HG03558 (cell line): Measurements from ENCODE around the gene FER.

Experiments used
- ATAC-seq: cut with Tn5 transposase; IDR thresholded peaks from one replicate; pipeline ENCODE4 v1.9.1; 2021; ENCODE audit warnings: moderate number of reproducible peaks; ENCODE audit not compliant: unreplicated experiment; ENCODE audit errors: extremely low read depth

FER gene

DNA sequence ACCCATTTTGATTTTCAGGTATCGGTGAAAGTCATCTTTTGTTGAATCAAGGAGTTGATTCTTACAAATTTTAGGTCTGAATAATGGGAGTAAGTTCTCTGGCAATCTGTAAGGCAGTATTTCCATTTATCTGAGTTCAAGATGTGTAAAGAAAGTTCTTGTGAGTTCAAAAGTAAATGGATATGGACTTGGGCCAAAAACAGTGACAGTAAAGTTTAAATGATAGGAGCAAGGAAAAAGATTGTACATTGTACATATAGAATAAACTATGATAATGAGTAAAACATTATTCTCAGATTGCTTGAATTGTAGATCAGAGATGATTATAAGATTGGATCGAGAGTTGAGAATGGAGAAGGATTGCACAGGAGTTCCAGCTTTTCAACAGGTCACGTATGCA, 332.8 kb downstream of the FER start:
- no peak for ATAC-seq

DNA sequence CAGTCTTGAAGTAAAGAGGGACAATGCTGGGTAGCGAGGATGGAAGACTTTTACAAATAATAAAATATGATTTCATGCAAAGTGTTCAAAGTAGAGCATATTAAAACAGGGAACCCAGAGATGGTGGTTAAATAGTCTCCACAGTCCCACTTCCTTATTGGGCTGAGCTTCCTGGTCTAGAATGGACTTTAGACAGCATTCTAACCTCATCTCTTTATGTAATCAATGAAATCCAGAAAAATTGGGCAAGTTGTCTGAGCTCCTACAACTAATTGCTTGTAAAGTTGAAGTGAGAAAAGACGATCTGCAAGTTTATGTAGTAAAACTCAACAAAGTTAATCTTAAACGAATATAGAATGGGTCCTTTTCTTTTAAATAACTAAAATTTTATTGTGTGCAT, 333.2 kb downstream of the FER start:
- ATAC-seq = no peak

- ATAC-seq = no peak
Observed at GRCh38 chr5:109083937-109084336, 336.2 kb downstream of the FER start.

- ATAC-seq = no peak
Observed at GRCh38 chr5:109089191-109089590, 341.5 kb downstream of the FER start.

GRCh38 chr5:109099081-109099480, 351.4 kb downstream of the FER start:
- no peak for ATAC-seq

GRCh38 chr5:109100971-109101370, 353.3 kb downstream of the FER start:
- ATAC-seq = no peak

GRCh38 chr5:109102096-109102690, 354.5 kb downstream of the FER start:
- ATAC-seq = no peak

DNA sequence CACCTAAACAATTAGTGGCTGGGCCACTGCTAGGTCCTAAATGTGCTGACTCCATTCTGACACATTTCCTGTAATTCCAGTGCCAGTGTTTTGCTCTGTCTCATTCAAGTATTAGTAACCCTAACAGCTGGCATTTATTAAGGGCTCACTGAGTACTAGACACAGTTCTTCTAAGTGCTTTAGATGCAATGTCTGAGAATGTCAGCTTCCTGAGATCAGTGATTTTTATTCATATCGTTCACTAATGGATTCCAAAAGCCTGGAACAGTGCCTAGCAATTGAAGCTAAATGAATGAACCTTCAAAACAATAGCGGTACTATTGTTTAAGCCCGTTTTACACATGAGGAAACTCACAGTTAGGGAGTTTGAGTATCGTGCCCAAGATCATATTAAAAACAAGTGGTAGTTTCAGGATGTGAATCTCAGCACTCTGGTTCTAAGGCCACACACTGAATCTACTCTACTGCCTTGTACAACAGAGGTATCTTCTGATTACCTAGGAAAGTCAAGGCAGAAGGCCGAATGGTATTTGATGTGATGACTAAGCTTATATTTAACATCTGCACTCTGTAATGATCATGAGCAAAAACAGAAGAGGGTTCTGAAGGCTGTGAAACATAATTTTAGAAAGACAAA, 358.1 kb downstream of the FER start:
- no peak for ATAC-seq

GRCh38 chr5:109111680-109112079, 364.0 kb downstream of the FER start:
- ATAC-seq = no peak

DNA sequence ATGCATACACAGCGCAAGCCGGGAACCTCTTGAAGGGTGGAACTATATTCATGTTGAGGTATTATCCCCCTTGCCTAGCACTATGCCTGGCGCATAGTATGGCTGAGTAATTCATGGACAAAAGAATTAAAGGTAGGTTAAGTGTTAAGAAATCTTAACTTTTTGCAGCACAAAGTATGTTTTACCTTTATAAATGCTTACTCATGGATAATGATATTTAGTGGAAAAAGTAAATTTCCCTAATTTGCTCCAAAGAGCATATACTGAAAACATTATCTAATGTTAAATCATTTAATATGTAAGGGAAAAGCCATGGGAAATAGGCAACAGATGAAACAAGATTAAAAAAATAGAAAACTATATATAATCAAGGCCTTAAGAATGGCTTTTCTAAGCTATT, 365.9 kb downstream of the FER start:
- no peak for ATAC-seq

GRCh38 chr5:109121225-109121624, 373.5 kb downstream of the FER start:
- ATAC-seq = no peak

- ATAC-seq = no peak
Observed at GRCh38 chr5:109125755-109126429, 378.2 kb downstream of the FER start.

- ATAC-seq = no peak
Observed at GRCh38 chr5:109126481-109126880, 378.8 kb downstream of the FER start.

DNA sequence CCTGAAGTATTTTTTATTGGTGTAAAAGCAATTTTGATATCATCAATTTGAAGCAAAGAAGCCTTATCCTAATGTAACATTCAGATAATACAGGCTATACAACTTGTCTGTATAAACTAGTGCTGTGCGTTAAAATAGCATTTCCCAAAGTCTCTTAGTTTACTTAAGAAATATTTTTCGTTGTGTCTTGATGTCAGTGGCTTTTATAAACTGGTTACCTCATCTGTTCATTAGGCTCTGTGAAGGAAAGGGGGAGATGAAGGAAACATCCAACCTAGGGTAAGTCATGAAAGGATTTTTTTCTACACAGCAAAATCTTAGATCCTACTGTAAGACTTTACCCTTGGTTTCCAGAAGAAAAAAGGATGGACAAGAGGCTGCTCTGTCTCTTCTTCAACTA, 389.2 kb downstream of the FER start:
- ATAC-seq = no peak

DNA sequence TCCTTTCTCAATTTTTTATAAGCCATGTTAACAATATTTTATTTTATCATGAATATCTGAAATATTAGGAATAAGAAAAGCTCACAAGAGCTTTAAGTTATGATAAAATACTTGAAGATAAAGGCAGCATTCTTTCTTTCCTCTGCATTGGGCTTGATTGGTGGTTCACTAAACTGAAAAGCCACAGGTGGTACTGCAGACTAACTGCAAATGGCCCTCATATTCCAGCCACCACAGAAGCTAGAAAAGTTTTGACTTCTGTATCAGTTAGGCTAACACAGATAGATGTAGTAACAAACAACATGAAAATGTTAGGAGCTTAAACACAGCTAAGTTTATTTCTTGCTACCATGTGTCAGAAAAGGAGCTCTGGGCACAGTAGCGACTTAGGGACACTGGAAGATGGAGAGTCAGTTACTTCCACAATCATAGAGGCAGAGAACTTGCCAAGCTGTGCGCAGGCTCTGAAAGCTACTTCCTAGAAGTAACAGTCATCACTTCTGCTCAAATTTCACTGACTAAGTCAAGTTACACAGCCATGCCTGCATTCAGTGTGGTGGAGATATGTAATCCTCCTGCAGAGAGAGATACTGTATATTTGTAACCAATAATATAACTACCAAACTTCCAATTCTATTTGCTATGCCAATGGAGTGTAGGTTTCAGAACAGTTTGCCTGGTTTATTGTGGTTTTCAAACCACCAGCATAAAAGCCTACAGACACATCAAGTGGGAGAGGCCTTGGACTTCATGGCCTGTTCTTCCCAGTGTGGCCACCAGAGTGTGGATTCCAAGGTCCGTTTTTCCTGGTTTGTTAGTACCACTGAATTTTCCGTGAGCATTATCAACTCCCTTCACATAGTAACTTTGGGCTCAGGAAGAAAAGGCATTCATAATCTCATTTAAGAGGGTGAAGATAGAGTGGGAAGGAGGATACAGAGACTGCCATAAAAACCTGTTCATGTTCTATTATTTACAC, 393.8 kb downstream of the FER start:
- no peak for ATAC-seq

GRCh38 chr5:109143031-109143430, 395.3 kb downstream of the FER start:
- no peak for ATAC-seq

GRCh38 chr5:109145139-109145538, 397.4 kb downstream of the FER start:
- ATAC-seq = no peak

- no peak for ATAC-seq
Observed at GRCh38 chr5:109146591-109146990, 398.9 kb downstream of the FER start.

GRCh38 chr5:109152565-109152964, 404.9 kb downstream of the FER start:
- no peak for ATAC-seq

DNA sequence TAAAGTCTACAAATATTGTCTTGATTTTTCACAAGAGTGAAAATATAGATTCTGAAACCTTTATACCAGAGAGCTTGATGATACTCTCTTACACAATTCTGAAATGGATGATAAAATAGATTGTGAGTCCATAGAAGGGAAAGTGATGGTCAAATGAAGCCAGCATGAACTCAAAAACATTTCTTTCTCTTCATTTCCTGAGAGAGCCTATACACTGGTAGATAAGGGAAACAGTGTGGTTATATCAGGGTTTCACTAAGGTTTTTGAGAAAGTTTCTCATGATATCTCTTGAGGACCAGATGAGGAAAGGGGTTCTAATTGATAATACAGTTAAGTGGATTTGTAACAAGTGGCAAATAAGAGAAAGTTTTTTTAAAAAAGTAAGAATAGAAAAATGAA, 407.9 kb downstream of the FER start:
- peak; percentile 47 for ATAC-seq

DNA sequence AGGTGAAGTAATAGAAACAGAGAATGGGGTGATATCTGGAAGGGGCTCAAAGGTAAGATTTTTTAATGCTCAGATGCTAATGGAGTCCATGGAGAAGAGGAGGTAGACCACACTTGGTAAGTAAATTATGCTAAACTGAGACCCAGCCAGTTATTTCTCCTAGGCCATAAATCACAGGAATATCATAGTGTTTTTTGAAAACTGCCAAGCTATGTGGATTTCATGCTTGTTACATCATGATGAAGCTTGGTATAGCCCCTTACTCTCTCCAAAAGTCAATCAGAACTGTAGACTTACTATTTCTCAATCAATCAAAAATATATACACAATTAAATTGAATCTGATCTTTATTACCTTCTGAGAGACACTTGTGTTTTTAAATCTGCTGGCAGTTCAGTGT, 409.2 kb downstream of the FER start:
- no peak for ATAC-seq
